D341Med (cell line): Measurements from ENCODE around the gene PPFIBP1.
"Not testable (repeated sequence)": the region's sequence is repeated elsewhere in the genome, so short reads cannot be mapped to it uniquely, and the experiment has no call there.

Experiments
- DNase-seq: peaks from one replicate; pipeline ENCODE4 v3.0.0; 2012; ENCODE audit warnings: low spot score

PPFIBP1 gene

GRCh38 chr12:27710592-27711316, 186.7 kb downstream of the PPFIBP1 start, which contains the start of gene MRPS35:
MRPS35 (plus strand) TSS chr12:27710832; CDS start chr12:27710844, 12 bp downstream.
- peak; percentile 95 for DNase-seq

GRCh38 chr12:27711317-27711682, 187.3 kb downstream of the PPFIBP1 start:
- DNase-seq = no peak

GRCh38 chr12:27711967-27712366, 188.0 kb downstream of the PPFIBP1 start:
- no peak for DNase-seq

- DNase-seq = no peak
These were observed 199.2 kb downstream of the PPFIBP1 start for GRCh38 chr12:27723212-27723611.

- no peak for DNase-seq
These were observed 206.1 kb downstream of the PPFIBP1 start for GRCh38 chr12:27730097-27730588.

- DNase-seq = peak; percentile 48
These were observed 208.3 kb downstream of the PPFIBP1 start for GRCh38 chr12:27732281-27732680.

GRCh38 chr12:27733052-27733656, 209.1 kb downstream of the PPFIBP1 start:
- DNase-seq = peak; percentile 59

GRCh38 chr12:27733791-27734190, 209.8 kb downstream of the PPFIBP1 start:
- DNase-seq = no peak

- DNase-seq = not testable (repeated sequence)
These were observed 210.3 kb downstream of the PPFIBP1 start for GRCh38 chr12:27734321-27734720.

- DNase-seq = no peak
These were observed 219.6 kb downstream of the PPFIBP1 start for GRCh38 chr12:27743601-27744000.
